Kidney glomerular epithelial cell (primary cell): ENCODE results near the gene SAYSD1.
A peak's percentile ranks its signal among the peaks of the same experiment; 100 is the strongest.
"Not testable (repeated sequence)": the region's sequence is repeated elsewhere in the genome, so short reads cannot be mapped to it uniquely, and the experiment has no call there.

Experiments used
- DNase-seq: peaks from one replicate; lab custom pipeline; 2025; lab: John Stamatoyannopoulos, UW

The SAYSD1 gene

GRCh38 chr6:39114704-39115599 is at the start of gene SAYSD1:
Gene SAYSD1 (minus strand): TSS chr6:39115186. CDS start chr6:39115089, 97 bp downstream.
- peak; percentile 87 for DNase-seq

DNA sequence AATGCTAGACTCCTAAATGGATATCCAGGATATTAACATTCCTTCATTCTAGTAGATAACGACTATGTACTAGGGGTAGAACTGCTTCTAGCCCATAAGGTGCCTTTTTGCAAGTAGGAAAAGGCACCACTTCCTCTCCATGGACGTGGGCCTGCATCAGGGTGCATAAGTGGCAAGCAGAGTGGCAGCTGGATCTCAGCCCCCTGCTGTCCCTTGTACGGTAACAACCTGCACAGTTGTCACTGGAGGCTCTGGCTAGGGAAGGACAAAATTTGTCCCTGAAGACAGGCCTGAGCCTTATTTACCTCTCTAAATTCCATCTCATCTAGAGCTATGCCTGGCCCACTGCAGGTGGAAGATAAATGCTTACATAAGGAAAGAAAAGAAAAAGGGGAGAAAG is 42.5 kb upstream of the SAYSD1 start:
- no peak for DNase-seq

DNA sequence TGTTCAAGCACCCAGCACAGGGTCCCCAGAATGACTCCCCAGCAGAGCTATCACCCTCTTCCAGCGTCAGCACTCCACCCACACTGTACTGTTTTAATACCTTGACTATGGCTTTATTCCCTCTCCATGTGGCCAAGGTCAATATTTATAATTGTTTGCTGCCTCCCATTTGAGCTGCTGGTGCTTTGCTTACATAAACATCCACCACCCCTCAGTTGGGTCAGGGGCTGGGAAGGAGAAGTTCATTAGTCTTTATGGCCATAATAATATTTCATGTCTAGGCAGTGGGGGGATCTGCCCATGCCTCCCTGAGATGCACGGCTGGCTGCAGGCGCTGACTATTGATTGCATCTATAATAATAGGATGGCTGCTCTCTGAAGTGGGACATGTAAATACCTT is 41.8 kb upstream of the SAYSD1 start:
- DNase-seq = no peak

DNA sequence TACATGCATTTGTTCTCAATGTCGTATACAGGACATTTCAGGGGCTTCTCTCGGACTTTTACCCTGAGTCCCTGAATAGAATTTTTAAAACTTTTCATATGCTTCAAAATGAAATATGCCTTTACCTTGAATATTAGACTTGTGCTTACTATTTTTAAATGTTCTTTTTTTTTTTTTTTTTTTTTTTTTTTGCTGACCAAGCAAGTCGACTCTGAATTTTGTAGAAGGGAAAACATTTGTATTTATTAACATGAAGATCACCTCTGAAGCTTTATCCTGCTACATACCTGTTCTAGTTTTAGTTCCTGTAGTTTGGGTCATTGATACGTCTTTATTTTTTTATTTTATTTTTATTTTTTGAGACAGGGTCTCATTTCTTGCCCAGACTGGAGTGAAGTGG is 39.7 kb upstream of the SAYSD1 start:
- no peak for DNase-seq

GRCh38 chr6:39153766-39154397 is 38.9 kb upstream of the SAYSD1 start:
- no peak for DNase-seq

- no peak for DNase-seq
These were observed 37.3 kb upstream of the SAYSD1 start for GRCh38 chr6:39152262-39152661.

DNA sequence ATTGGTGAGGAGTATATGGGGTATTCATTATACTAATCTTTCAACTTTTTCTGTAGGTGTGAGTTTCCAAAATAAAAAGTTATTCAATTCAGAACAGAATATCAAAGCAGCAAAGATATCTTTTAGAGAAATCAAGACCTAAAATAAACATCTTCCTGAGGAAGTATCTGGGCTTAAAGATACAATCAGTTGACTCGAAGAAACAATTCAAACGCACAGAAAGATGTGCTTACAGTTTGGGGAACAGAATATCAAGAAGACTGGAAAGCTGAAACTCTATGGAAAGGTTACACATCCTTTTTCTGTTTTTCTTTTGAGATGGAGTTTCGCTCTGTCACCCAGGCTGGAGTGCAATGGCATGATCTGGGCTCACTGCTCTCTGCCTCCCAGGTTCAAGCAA is 36.2 kb upstream of the SAYSD1 start:
- no peak for DNase-seq

GRCh38 chr6:39144481-39145173 is 29.6 kb upstream of the SAYSD1 start:
- DNase-seq = no peak

DNA sequence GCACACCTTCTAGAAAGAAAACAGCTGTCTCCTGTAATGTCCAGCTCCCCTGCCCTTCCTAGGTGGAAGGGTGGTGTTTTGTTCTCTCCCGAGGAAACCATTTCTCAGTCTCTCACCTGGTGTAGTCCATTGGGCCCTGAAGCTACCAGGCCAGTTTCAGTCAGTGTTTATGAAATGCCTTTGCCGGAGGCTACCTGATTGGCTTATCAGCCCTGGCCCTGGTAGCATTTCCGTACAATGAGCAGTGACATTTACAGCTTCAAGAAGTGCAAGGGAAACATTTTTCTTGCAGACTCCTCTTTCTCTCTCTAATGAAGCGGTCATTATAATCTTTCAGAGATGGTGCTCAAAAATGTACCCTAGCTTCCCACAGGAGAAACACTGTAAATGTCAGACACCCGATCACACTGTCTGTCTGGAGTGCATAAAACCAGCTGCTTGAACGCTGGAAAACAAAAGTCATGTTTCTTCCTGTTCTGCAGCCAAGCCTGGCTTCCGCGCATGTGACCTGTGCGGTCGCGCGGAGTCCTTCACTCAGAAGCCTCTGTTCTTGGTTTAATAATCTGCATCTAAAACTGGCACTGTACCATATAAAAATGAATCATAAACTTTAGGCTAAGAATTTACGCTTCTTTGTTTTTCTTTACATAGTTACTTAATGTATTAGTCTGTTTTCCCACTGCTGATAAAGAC is 28.4 kb upstream of the SAYSD1 start:
- no peak for DNase-seq

DNA sequence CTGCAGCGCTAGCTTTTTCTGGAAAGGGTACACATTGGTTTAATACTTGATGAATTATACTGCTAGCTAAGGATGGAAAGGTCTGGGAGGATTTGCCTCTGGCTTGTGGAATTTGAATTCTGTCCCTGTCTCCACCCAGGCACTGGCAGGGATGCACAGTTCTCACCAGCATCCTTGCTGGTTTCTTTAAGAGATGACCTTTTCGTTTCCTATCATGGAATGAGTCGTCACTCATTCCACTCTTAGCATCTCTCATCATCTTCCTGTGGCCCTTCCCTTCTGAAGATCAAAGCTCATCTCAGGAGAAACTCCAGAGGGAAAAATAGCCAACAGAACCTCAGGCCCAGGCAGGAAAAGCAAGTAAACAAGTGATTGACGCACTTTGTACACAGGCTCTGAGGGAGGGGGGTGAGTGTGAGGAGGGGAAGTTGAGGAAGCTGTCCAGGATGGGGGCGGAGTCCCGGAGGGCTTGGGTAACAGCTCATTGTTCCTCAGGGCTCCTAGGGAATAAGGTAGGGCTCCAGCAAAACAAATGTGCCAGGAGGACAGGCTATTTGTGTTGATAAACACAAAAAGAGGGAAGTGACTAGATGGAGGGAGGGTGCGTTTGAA is 25.7 kb upstream of the SAYSD1 start:
- DNase-seq = no peak

DNA sequence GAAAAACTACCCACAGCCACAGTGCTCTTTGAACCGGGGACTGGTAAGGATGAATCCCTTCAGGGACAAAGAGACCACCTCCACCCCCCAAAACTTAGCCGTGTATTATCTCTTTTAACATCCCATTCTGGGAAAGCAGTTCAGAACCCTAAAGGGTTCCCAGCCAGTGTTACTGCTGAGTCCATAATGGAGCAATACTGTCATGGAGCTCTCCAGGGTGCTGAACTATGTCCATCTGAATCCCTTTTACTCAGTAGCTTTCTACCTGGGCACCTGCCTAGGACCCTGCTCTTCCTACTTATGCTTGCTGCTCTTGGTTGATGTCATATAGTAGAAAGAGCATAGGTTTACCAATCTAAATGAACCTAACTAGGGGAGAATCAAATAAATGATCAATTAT is 22.3 kb upstream of the SAYSD1 start:
- DNase-seq = peak; percentile 28

GRCh38 chr6:39136207-39136606 is 21.2 kb upstream of the SAYSD1 start:
- DNase-seq = not testable (repeated sequence)

GRCh38 chr6:39134761-39135160 is 19.8 kb upstream of the SAYSD1 start:
- not testable (repeated sequence) for DNase-seq

DNA sequence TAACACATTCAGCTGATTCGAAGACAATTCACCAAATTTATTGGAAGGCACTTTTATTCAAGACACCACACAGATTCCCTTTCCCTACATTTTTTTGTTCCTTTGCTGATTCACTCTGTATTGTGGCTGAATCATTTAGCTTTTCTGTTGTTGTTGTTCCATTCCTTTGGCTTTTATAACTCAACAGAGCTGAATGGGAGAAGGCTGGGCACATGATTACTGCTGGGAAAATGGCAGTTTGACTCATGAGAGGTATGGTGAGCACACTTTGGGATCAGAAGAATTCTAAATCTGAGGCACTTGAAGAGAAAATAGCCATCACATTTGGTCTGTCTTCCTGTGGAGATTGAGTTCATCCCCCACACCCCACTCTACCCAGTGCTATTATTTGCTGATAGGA is 15.7 kb upstream of the SAYSD1 start:
- DNase-seq = no peak

DNA sequence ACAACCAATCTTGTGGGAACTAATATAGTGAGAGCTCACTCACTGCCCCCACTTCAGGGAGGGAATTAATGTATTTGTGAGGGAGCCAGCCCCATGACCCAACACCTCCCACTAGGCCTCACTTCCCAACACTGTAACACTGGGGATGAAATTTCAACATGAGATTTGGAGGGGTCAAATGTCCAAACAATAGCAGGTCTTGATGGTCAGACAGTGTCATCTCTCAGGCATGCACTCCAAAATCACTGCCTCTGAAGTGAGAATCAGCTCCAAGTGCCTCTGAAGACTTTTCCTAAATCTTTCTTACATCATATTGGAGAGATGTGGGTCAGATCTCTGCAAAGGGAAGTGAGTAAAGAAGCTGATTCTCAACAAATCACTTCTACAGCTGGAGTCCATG is 13.8 kb upstream of the SAYSD1 start:
- no peak for DNase-seq

GRCh38 chr6:39128106-39128505 is 13.1 kb upstream of the SAYSD1 start:
- no peak for DNase-seq

- DNase-seq = no peak
These were observed 9.1 kb upstream of the SAYSD1 start for GRCh38 chr6:39124114-39124513.

GRCh38 chr6:39118921-39119320 is 3.9 kb upstream of the SAYSD1 start:
- no peak for DNase-seq

- no peak for DNase-seq
These were observed 640 bp downstream of the SAYSD1 start for GRCh38 chr6:39114388-39114703.

DNA sequence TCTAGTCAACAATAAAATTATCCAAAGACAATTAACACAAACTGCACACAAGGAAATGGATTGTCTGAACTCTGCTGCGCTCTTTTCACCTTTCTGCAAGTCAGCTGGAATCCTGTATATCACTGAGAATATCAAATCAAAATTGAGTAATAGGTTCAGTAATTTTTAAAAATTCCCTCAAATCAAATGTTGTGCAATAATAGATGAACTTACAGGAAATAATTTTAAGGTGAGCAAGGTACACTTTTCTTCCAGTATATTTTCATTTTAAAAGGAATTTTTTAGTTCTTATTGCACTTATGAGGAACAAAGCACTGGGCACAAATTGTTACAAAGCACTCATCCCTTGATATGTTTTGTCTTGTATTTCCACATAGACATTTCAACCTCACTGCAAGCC is 1.2 kb downstream of the SAYSD1 start:
- DNase-seq = no peak

GRCh38 chr6:39111280-39111679 is 3.7 kb downstream of the SAYSD1 start:
- DNase-seq = no peak
